Esophagus squamous epithelium (tissue), 5 donors: ENCODE measurements around the gene SEC22C. TPM values are rescaled to one million over a fixed set of nuclear protein-coding genes. Genes with fewer than 3 reads are reported as not detected.
A peak's percentile ranks its signal among the peaks of the same experiment; 100 is the strongest.
"Not testable (repeated sequence)": the region's sequence is repeated elsewhere in the genome, so short reads cannot be mapped to it uniquely, and the experiment has no call there.

Source experiments
- DNase-seq: peaks from one replicate; lab custom pipeline; 2025; lab: John Stamatoyannopoulos, UW
- H3K27ac ChIP-seq, 4 donors: fragments of 200-600 bp; sonication (generic); one replicate each; pipeline ENCODE4 v1.5.1; 2016 to 2019; ENCODE audit warnings: mild to moderate bottlenecking in 1 of 4
- H3K27me3 ChIP-seq, 4 donors: fragments of 200-600 bp; sonication (generic); 1 replicate in 3 of 4; 2 replicates in 1 of 4; pipeline versions ENCODE4 v1.5.1 to v1.6.0; 2017 to 2021; ENCODE audit warnings: antibody characterized with exemption in 1 of 4
- H3K36me3 ChIP-seq, 3 donors: fragments of 200-600 bp; sonication (generic); one replicate each; pipeline ENCODE4 v1.5.1; 2016 to 2019
- H3K4me1 ChIP-seq, 3 donors: fragments of 200-600 bp; sonication (generic); one replicate each; pipeline ENCODE4 v1.5.1; 2017 to 2019
- H3K4me3 ChIP-seq, 4 donors: fragments of 200-600 bp; sonication (generic); 1 replicate in 3 of 4; 2 replicates in 1 of 4; pipeline ENCODE4 v1.5.1; 2016 to 2019; ENCODE audit warnings: mild to moderate bottlenecking in 2 of 4, moderate library complexity in 1 of 4
- H3K9me3 ChIP-seq, 3 donors: fragments of 200-600 bp; sonication (generic); one replicate each; pipeline ENCODE4 v1.5.1; 2016 to 2019
- CTCF ChIP-seq, 6 experiments: fragments of 450-650 bp in 4 of 6; fragments of 200-600 bp in 2 of 6; sonication (generic) in 2 of 6; IDR thresholded peaks; one replicate each; pipeline ENCODE4 v1.5.1; 2016 to 2019; ENCODE audit warnings: antibody characterized with exemption in 6 of 6, mild to moderate bottlenecking in 4 of 6, moderate library complexity in 4 of 6
- POLR2A ChIP-seq, 4 donors: fragments of 450-650 bp; IDR thresholded peaks; one replicate each; pipeline ENCODE4 v1.6.1; 2017; ENCODE audit warnings: antibody characterized with exemption in 4 of 4, mild to moderate bottlenecking in 4 of 4, moderate library complexity in 3 of 4
- WGBS, 2 donors: methylation state at CpG; one replicate each; pipeline ENCODE4 v1.1.5; 2018; 5-methylcytosine and 5-hydroxymethylcytosine counted together
- intact Hi-C: fragments of 100-400 bp; cut with DNase I; formaldehyde crosslinking; loops from one replicate; pipeline ENCODE4 v1.15.0; 2022
- total RNA-seq, 4 donors: library from RNA; depleted of rRNA; stranded (reverse); fragments of >200 nt; gene quantifications; one replicate each; pipeline ENCODE4 v1.1.0, GENCODE V29; 2016
- donor health status: DM: yes; HTN: yes; CAD: no.

SEC22C gene
- total RNA-seq, 4 donors from 2014 or later = 8.8 to 38.5 (median 26.2) TPM

DNA sequence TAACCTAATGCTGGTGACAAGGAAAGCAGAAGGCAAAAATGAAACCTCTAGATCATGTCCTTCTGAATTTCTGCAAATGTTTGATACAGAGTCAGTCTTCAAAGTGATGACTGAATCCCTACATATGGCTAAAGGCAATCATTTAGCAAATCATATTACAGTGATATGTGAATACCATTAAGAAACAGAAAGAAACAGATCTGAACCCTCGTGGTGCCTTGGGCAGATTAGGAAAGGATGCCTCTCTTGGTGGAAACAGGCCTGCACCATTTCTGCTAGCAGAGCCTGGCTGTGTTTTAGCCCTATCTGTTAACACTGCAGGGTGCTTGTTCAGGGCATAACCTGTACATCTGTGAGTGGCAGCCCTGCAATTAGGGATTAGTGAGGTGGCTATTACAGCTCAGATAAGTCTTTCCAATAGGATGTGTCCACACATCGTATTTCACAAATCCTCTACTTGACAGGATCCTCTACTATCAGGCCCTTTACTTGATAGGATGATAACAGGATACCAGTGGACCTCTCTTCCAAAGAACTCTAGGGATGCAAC lies 12.1 kb downstream of the SEC22C start:
- Histone ChIP-seq H3K9me3 (peaks cover 0 to under 1% (median under 1%) of the 10 kb centered on the region in 3 donors), H3K36me3 (peaks cover 0 to 69% (median 9%) of the 10 kb centered on the region in 3 donors), H3K4me1 (no peaks in the 10 kb centered on the region), H3K27me3 (no peaks in the 10 kb centered on the region), H3K27ac (no peak overlapping the region), H3K4me3 (no peak overlapping the region)
- TF ChIP-seq CTCF (IDR thresholded peaks at IDR 0.05) (no peak), POLR2A (IDR thresholded peaks at IDR 0.05) (no peak)
- intact Hi-C loops = no loop called here
- no peak for DNase-seq
- 77 to 83% methylated on average over 2 of the region's 2 CpGs for WGBS, 2 donors

DNA sequence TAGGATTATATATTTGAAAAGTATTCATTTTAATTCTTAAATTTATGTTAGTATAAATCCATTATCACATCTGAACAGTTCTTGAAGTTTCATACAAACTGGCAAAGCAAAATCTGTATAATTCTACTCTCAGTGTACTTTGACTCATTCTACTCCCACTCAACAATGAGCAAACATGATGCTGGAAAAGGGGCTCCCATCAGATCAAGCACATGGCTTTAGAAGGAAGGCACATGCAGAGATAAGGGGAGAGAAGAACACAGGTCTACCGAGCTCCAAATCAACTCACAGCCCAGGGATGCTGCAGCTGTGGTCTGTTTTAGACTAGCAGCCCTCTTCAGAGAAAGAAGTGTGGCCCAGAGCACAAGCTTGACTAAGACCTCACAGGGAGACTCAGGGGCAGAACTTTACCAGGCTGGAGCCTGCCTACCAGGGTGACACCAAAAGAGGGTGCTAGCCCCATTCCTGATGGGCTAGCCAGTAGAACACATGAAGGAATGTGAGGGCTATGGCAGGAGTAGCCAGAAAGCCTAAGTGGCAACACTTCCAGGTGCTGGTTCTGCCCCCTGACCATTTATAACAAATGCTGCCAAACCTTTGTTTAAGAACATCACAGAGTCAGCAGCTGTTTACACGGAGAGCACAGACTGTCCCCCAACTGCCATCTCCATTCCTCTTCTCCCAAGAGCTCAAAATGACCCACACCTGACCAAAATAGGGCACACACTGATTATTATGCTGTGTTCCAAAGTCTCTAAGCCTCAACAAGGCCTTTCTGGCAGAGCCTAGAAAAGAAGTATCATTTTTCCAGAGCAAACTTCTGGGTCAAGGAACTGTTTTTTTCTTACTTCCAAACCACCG lies 19.5 kb downstream of the SEC22C start:
- Histone ChIP-seq H3K9me3 (no peaks in the 10 kb centered on the region), H3K4me3 (no peak overlapping the region), H3K27me3 (no peaks in the 10 kb centered on the region), H3K36me3 (peaks cover 0 to 97% (median 27%) of the 10 kb centered on the region in 3 donors), H3K4me1 (no peaks in the 10 kb centered on the region), H3K27ac (peak overlapping the region in 3 of 4 donors; percentile 21 to 39 (median 35))
- intact Hi-C loops = no loop called here
- DNase-seq = no peak
- no peak for TF ChIP-seq CTCF (IDR thresholded peaks at IDR 0.05)
- TF ChIP-seq POLR2A (IDR thresholded peaks at IDR 0.05) = no peak
- WGBS, 2 donors = 67 to 75% methylated on average over 3 of the region's 3 CpGs

DNA sequence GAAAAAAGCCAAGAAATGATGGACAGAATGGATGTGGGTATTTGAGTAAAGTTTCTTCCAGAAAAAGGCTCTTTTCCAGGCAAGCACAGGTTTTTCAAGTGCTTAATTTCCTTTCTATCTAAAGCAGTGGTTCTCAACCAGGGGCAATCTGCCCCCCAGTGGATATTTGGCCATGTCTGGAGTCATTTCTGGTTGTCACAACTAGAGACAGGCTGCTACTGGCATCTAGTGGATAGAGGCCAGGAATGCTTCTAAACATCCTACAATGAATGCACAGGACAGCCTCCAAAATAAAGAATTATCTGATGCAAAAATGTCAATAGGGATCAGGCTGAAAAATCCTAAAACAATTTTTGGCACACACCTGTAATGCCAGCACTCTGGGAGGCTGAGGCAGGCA lies 23.9 kb downstream of the SEC22C start:
- peaks cover 16 to 99% (median 23%) of the 10 kb centered on the region in 3 donors for H3K36me3 ChIP-seq
- no peak overlapping the region for H3K27ac ChIP-seq
- no peaks in the 10 kb centered on the region for H3K27me3 ChIP-seq
- intact Hi-C loops = no loop called here
- TF ChIP-seq CTCF (IDR thresholded peaks at IDR 0.05) = peak in 1 of 6 experiments; percentile 12
- TF ChIP-seq POLR2A (IDR thresholded peaks at IDR 0.05) = no peak
- no peak for DNase-seq
- no peak overlapping the region for H3K4me3 ChIP-seq
- no peaks in the 10 kb centered on the region for H3K9me3 ChIP-seq
- H3K4me1 ChIP-seq = no peaks in the 10 kb centered on the region

GRCh38 chr3:42556817-42557216 lies 24.9 kb downstream of the SEC22C start:
- H3K4me1 ChIP-seq, H3K9me3 ChIP-seq, DNase-seq, H3K27me3 ChIP-seq, H3K27ac ChIP-seq, H3K4me3 ChIP-seq, intact Hi-C loops: not testable (repeated sequence)
- WGBS, 2 donors = 75 to 76% methylated on average over 6 of the region's 6 CpGs
- peaks cover 16 to 99% (median 19%) of the 10 kb centered on the region in 3 donors for H3K36me3 ChIP-seq

DNA sequence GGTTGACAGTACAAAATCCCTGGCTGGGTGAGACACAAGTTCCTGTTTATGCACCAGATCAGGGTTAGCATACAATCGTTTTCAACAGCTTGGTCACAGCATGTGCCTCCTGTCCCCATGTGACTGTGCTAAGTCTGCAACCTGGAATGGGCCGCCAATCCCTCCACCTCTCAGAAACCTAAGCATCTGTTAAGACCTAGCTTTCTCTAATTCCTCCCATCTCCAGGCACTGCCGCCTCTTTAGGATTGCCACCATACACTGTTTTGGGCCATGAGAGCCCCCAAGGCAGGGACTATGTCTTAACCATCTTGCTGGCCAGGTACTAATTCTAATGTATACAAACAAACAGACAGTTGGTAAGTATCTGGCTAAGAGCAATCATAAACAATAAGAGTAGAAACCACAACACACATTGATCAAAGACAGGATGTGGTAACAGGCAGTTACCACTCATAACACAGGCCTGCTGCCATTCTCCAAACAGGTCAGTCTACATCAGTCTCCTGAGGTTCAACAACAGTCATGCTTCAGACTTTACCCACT lies 25.6 kb downstream of the SEC22C start:
- H3K36me3 ChIP-seq = peaks cover 16 to 97% (median 19%) of the 10 kb centered on the region in 3 donors

More for the DNA sequence above, 25.6 kb downstream of the SEC22C start:
- H3K4me1 ChIP-seq = no peaks in the 10 kb centered on the region
- H3K4me3 ChIP-seq = no peak overlapping the region
- no peaks in the 10 kb centered on the region for H3K9me3 ChIP-seq
- no peaks in the 10 kb centered on the region for H3K27me3 ChIP-seq
- intact Hi-C loops = no loop called here
- no peak for DNase-seq
- 65 to 72% methylated on average over 3 of the region's 3 CpGs for WGBS, 2 donors
- no peak for TF ChIP-seq CTCF (IDR thresholded peaks at IDR 0.05)
- TF ChIP-seq POLR2A (IDR thresholded peaks at IDR 0.05) = peak in 1 of 4 donors; percentile 2
- no peak overlapping the region for H3K27ac ChIP-seq
